ENCODE results near the gene PDX1.
A peak's percentile ranks its signal among the peaks of the same experiment; 100 is the strongest.

PDX1 gene

GRCh38 chr13:27928805-27929753, 9.3 kb downstream of the PDX1 start:
- H3K4me3 ChIP-seq (ENCODE audit: low read depth, low read length): no peak overlapping the region

GRCh38 chr13:27929868-27930267, 10.1 kb downstream of the PDX1 start:
- no peak for TF ChIP-seq CTCF (IDR thresholded peaks at IDR 0.05; ENCODE audit: borderline replicate concordance, insufficient read depth, low read depth, low read length)
- no peak overlapping the region for H3K4me3 ChIP-seq (ENCODE audit: low read depth, low read length)

More at GRCh38 chr13:27928805-27929753, 9.3 kb downstream of the PDX1 start:
- TF ChIP-seq CTCF (IDR thresholded peaks at IDR 0.05; ENCODE audit: borderline replicate concordance, insufficient read depth, low read depth, low read length): no peak

GRCh38 chr13:27933118-27933517, 13.3 kb downstream of the PDX1 start:
- no peak for TF ChIP-seq CTCF (IDR thresholded peaks at IDR 0.05; ENCODE audit: borderline replicate concordance, insufficient read depth, low read depth, low read length)

GRCh38 chr13:27933580-27934328, 14.0 kb downstream of the PDX1 start:
- no peak for TF ChIP-seq CTCF (IDR thresholded peaks at IDR 0.05; ENCODE audit: borderline replicate concordance, insufficient read depth, low read depth, low read length)
- no peak overlapping the region for H3K4me3 ChIP-seq (ENCODE audit: low read depth, low read length)

More at GRCh38 chr13:27933118-27933517, 13.3 kb downstream of the PDX1 start:
- H3K4me3 ChIP-seq (ENCODE audit: low read depth, low read length): no peak overlapping the region

- no peak overlapping the region for H3K4me3 ChIP-seq (ENCODE audit: low read depth, low read length)
- no peak for TF ChIP-seq CTCF (IDR thresholded peaks at IDR 0.05; ENCODE audit: borderline replicate concordance, insufficient read depth, low read depth, low read length)
Observed at GRCh38 chr13:27942972-27943371, 23.2 kb downstream of the PDX1 start.

GRCh38 chr13:27952876-27953675, 33.3 kb downstream of the PDX1 start:
- no peak for TF ChIP-seq CTCF (IDR thresholded peaks at IDR 0.05; ENCODE audit: borderline replicate concordance, insufficient read depth, low read depth, low read length)
- peak overlapping the region; percentile 32 for H3K4me3 ChIP-seq (ENCODE audit: low read depth, low read length)

Data from GM12875 (cell line).